Measurements from ENCODE around the gene C3orf52. TPM values are rescaled to one million over a fixed set of nuclear protein-coding genes. Genes with fewer than 3 reads are reported as not detected.

Gene C3orf52
- total and polyA plus RNA-seq, 10 of the 15 experiments (the other 5 are each of a cell fraction or from before 2014, with no cell fraction given) = 0.15 to 1.9 (median 0.73) TPM

DNA sequence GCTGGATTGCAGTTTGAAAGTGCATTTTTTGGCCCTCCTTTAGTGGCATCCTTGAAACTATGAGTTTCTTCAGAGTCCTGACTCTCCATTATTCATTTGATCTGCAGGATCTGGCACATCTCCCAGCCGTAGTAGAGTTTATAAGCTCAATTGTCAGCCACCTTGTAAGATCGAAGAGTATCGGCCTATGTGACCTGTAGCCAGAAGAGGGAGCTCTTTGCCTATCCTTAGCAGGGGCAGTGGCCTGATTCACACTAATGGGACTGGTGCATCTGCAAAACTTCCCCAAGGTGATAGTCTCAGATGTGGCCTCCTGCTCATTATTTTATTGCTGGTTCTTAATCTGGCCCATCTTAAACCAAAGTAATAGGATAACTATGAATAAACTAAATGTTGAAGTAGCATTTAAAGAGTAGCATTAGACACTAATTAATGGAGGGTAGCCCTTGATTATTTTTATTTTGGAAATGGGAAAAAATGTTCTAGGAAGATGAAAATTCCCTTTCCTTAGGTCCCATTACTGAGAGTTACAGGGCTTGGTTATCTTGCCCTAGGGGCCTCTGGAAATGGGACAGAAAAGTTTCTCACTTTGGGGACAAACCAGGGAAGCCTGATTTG is 25.7 kb downstream of the C3orf52 start (continued):
- TF ChIP-seq, protein P1, sequence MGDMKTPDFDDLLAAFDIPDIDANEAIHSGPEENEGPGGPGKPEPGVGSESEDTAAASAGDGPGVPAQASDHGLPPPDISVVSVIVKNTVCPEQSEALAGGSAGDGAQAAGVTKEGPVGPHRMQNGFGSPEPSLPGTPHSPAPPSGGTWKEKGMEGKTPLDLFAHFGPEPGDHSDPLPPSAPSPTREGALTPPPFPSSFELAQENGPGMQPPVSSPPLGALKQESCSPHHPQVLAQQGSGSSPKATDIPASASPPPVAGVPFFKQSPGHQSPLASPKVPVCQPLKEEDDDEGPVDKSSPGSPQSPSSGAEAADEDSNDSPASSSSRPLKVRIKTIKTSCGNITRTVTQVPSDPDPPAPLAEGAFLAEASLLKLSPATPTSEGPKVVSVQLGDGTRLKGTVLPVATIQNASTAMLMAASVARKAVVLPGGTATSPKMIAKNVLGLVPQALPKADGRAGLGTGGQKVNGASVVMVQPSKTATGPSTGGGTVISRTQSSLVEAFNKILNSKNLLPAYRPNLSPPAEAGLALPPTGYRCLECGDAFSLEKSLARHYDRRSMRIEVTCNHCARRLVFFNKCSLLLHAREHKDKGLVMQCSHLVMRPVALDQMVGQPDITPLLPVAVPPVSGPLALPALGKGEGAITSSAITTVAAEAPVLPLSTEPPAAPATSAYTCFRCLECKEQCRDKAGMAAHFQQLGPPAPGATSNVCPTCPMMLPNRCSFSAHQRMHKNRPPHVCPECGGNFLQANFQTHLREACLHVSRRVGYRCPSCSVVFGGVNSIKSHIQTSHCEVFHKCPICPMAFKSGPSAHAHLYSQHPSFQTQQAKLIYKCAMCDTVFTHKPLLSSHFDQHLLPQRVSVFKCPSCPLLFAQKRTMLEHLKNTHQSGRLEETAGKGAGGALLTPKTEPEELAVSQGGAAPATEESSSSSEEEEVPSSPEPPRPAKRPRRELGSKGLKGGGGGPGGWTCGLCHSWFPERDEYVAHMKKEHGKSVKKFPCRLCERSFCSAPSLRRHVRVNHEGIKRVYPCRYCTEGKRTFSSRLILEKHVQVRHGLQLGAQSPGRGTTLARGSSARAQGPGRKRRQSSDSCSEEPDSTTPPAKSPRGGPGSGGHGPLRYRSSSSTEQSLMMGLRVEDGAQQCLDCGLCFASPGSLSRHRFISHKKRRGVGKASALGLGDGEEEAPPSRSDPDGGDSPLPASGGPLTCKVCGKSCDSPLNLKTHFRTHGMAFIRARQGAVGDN (IDR thresholded peaks at IDR 0.05) = peak; percentile 69; the same call in 1 of the 2 replicates
- peak; percentile 64; the same call in 1 of the 2 replicates for TF ChIP-seq MTA2 (IDR thresholded peaks at IDR 0.05; ENCODE audit: low read depth)
- TF ChIP-seq, protein P2, sequence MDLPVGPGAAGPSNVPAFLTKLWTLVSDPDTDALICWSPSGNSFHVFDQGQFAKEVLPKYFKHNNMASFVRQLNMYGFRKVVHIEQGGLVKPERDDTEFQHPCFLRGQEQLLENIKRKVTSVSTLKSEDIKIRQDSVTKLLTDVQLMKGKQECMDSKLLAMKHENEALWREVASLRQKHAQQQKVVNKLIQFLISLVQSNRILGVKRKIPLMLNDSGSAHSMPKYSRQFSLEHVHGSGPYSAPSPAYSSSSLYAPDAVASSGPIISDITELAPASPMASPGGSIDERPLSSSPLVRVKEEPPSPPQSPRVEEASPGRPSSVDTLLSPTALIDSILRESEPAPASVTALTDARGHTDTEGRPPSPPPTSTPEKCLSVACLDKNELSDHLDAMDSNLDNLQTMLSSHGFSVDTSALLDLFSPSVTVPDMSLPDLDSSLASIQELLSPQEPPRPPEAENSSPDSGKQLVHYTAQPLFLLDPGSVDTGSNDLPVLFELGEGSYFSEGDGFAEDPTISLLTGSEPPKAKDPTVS (IDR thresholded peaks at IDR 0.05; ENCODE audit: low read depth, low read length) = no peak
- no peak for TF ChIP-seq SIN3A (IDR thresholded peaks at IDR 0.05; ENCODE audit: low read depth, low read length)
- TF ChIP-seq IKZF1 (conservative IDR thresholded peaks at IDR 0.05) = peak; percentile 27; the same call in 1 of the 2 replicates
- TF ChIP-seq RUNX3 (IDR thresholded peaks at IDR 0.05; ENCODE audit: low read length) = peak; percentile 65
- TF ChIP-seq NRF1 (conservative IDR thresholded peaks at IDR 0.05; ENCODE audit: low read depth, low read length) = no peak
- no peak for TF ChIP-seq JUND (IDR thresholded peaks at IDR 0.05; ENCODE audit: low read depth, low read length)
- TF ChIP-seq, protein P3, sequence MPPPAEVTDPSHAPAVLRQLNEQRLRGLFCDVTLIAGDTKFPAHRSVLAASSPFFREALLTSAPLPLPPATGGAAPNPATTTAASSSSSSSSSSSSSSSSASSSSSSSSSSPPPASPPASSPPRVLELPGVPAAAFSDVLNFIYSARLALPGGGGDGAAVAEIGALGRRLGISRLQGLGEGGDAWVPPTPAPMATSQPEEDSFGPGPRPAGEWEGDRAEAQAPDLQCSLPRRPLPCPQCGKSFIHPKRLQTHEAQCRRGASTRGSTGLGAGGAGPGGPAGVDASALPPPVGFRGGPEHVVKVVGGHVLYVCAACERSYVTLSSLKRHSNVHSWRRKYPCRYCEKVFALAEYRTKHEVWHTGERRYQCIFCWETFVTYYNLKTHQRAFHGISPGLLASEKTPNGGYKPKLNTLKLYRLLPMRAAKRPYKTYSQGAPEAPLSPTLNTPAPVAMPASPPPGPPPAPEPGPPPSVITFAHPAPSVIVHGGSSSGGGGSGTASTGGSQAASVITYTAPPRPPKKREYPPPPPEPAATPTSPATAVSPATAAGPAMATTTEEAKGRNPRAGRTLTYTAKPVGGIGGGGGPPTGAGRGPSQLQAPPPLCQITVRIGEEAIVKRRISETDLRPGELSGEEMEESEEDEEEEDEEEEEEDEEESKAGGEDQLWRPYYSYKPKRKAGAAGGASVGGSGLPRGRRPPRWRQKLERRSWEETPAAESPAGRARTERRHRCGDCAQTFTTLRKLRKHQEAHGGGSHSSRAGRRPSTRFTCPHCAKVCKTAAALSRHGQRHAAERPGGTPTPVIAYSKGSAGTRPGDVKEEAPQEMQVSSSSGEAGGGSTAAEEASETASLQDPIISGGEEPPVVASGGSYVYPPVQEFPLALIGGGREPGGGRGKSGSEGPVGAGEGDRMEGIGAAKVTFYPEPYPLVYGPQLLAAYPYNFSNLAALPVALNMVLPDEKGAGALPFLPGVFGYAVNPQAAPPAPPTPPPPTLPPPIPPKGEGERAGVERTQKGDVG (CRISPR knock-in tag; IDR thresholded peaks at IDR 0.05) = no peak
- no peak for TF ChIP-seq DPF2 (IDR thresholded peaks at IDR 0.05)
- TF ChIP-seq MEF2A (IDR thresholded peaks at IDR 0.05; ENCODE audit: insufficient read depth, low read depth, low read length) = 0 out of 2 replicates have a peak, but pooled peaks have one; percentile 33
- 0 out of 2 replicates have a peak, but pooled peaks have one; percentile 28 for TF ChIP-seq RELB (IDR thresholded peaks at IDR 0.05; ENCODE audit: low read depth)
- TF ChIP-seq, protein P4, sequence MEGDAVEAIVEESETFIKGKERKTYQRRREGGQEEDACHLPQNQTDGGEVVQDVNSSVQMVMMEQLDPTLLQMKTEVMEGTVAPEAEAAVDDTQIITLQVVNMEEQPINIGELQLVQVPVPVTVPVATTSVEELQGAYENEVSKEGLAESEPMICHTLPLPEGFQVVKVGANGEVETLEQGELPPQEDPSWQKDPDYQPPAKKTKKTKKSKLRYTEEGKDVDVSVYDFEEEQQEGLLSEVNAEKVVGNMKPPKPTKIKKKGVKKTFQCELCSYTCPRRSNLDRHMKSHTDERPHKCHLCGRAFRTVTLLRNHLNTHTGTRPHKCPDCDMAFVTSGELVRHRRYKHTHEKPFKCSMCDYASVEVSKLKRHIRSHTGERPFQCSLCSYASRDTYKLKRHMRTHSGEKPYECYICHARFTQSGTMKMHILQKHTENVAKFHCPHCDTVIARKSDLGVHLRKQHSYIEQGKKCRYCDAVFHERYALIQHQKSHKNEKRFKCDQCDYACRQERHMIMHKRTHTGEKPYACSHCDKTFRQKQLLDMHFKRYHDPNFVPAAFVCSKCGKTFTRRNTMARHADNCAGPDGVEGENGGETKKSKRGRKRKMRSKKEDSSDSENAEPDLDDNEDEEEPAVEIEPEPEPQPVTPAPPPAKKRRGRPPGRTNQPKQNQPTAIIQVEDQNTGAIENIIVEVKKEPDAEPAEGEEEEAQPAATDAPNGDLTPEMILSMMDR (IDR thresholded peaks at IDR 0.05 in 2 of 3, conservative IDR thresholded peaks at IDR 0.05 in 1 of 3; ENCODE audit: control insufficient read depth in 2 of 3, extremely low read depth in 1 of 3, insufficient read depth in 1 of 3, low read depth in 3 of 3, low read length in 3 of 3) = peak; percentile 91 to 98 (median 93); a peak in 5 of 6 replicates
- peak; percentile 94 for TF ChIP-seq SMC3 (IDR thresholded peaks at IDR 0.05; ENCODE audit: borderline replicate concordance, low read length)
- TF ChIP-seq WRNIP1 (IDR thresholded peaks at IDR 0.05; ENCODE audit: borderline replicate concordance, low read depth, low read length) = 0 out of 2 replicates have a peak, but pooled peaks have one; percentile 82
